Endometrium (tissue), 2 donors: ENCODE results near the gene HIPK2.

Experiments used
- FAIRE-seq: peaks from 2 replicates; lab custom pipeline; 2012; peaks lifted over from hg19 to GRCh38; lab: Jason Lieb, UNC
- donor health status: control.
- donor health status: control.

HIPK2 gene

GRCh38 chr7:139648941-139649425 is 128.8 kb downstream of the HIPK2 start:
- FAIRE-seq = no peak

DNA sequence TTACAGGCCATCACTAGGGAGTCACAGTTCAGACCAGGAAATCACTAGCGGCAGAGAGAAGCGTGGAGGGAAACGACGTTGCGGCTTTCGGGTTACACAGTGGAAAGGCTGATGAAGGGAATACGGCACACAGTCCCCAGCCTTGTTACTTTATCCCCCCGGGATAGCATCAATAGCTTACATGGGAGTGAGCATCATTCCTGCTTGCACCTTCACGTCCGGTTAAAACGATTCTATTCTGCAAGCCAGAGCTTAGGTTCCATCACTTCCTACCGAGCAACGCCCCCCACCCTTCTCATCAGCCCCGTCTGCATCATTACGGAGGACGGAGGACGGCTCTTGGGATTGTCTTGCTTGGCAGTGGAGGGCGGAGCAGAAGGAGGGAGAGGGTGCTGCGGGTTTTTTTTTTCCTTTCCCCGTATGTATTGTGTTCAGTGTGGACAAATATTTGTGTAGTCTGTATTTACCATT is 129.4 kb downstream of the HIPK2 start:
- FAIRE-seq = no peak

GRCh38 chr7:139647814-139648390 is 129.9 kb downstream of the HIPK2 start:
- no peak for FAIRE-seq

DNA sequence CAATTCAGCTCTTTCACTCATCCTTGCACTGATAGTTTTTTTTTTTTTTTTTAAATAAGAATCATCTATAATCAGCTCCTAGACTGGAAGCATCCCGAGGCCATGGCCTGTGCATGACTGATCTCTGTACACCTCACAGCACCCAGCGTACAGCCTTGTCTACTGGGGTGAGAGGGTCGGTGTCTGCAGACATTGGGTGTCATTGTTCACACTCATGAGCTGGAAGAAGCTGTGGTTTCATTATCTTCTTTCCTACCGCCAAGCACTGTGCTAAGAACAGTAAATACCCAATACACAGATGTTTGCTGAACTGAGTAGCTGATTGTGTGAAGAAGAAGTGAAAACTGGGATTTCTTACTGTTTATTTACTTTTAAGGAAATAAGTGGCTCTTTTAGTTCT is 130.7 kb downstream of the HIPK2 start:
- FAIRE-seq = no peak

- no peak for FAIRE-seq
Observed at GRCh38 chr7:139646566-139646965, 131.2 kb downstream of the HIPK2 start.

DNA sequence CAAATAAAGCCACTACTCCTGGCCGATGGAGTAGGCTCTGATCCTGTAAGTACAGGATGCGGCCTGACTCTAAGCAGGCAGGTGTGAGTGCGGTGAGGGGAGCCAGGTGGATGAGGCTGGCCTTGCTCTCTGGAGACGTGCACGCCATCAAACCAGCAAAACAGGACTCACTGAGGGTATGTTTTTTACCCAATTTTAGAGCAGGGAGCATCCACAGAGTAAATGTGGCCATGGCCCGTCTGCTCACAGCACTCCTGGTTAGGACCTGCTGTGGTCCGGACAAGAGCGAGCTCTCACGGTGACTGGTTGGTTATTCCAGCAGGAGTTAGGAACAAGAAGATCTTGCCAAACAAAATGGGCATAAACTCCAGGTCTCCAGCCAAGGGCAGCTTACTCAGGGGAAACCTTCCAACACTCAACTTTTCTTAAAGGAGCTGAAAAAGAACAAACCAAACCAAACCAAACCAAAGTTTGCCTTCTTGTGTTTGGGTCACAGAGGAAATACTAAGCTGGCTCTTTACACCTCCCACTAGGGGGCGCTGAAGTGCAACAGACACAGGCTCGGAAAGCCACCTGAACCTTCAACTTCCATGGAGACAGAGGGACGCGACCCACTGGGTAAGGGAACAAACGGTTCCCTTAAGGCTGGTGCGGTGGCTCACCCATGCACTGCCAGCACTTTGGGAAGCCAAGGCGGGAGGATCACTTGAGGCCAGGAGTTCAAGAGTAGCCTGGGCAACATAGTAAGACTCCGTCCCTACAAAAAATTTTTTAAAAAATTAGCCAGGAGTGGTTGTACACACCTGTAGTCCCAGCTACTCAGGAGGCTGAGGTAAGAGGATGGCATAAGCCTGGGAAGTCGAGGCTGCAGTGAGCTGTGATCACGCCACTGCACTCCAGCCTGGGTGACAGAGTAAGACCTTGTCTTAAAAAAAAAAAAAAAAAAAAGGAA is 131.9 kb downstream of the HIPK2 start:
- no peak for FAIRE-seq

- FAIRE-seq = no peak
Observed at GRCh38 chr7:139643951-139644585, 133.7 kb downstream of the HIPK2 start.

DNA sequence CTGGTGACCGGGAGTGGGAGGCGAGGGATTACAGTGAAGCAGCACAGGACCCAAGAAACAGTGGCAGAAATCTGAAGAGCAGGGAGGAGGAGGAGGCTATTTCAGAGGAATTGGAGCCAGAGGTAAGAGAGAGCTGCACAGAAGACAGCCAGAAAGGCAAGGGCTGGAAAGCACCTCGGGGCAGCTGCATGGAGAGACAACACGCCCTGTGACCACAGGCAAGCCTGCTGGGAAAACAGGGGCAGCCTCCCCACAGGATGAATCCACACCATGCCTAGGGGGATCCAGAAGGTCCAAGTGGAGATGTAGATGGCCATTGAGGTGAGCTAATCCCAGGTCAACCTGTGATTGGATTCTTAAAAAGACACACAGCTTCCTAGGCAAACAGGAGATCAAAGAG is 135.5 kb downstream of the HIPK2 start:
- FAIRE-seq = no peak

- no peak for FAIRE-seq
Observed at GRCh38 chr7:139641337-139641992, 136.3 kb downstream of the HIPK2 start.

GRCh38 chr7:139640681-139641080 is 137.1 kb downstream of the HIPK2 start:
- FAIRE-seq = no peak

DNA sequence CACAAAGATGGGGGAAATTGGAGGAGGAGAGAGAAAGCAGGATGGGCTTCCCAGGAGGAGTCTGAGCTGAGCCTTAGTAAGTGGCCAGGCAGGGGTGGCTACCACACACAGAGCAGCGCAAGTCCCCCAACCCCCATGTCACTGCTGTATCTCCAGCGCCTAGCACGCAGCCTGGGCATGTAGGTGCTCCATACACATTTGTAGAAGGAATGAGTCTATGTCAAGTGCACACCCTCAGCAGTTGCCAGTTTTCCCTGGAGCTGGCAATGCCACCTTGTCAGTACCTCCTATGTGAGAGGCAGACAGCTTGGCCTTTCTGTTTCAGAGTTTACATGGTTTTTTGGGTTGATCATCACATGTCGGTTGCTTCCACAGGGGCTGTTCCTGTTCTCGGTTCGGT is 138.2 kb downstream of the HIPK2 start:
- FAIRE-seq = no peak

GRCh38 chr7:139635526-139636302 is 142.1 kb downstream of the HIPK2 start:
- no peak for FAIRE-seq

- no peak for FAIRE-seq
Observed at GRCh38 chr7:139634087-139634486, 143.7 kb downstream of the HIPK2 start.

DNA sequence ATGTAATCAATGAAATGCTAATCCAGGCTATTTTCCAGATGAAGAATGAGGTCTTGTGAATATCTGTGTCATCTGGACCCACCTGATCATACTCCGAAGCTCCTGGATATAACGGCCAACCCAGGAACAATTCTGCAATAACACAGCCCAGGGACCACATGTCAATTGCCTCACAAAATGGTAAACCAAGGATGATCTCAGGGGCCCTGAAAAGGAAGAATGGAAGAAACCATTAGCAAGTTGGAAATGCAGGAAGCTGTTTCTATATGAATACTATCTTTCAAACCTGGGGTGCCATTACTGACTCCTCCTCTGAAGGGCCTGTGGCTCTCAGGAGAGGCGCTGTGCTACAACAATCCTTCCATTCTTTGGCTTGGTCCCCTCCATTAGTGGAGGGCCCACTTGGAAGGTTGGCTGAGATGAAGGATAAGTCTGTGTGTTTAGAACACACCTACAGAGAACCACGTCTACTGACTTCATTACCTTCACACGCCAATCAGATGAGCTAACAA is 146.2 kb downstream of the HIPK2 start:
- no peak for FAIRE-seq

- FAIRE-seq = no peak
Observed at GRCh38 chr7:139630643-139631519, 146.9 kb downstream of the HIPK2 start.

DNA sequence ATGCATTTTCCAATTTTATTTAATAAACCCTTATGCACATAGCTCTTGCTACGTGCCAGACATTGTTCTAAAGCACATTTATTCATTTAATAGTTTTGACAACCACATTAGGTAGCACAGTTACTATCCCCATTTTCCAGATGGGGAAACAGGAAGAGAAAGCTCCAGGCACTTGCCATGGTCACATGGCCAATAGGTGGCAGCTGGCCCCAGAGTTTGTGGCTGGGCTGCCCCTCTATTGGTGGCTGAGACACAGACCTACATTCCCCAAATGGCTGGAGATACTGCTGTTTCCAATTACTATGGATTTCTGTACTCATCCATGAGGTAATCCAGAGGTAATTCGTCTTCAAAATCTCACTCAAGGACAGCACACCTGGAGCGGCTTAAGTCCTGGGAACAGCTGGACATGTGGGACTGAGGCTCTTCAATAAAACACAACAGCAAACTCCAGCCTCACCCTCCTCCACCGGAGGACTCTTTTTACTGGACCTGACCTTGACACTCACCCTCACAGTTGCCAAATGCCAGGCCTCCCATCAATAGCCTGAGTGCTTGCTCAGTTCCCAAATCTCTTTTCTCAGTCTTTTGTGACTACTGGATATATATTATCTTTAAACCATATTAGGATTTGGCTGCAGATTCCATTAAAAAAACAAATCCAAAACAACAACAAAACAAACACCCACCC is 148.3 kb downstream of the HIPK2 start:
- no peak for FAIRE-seq

GRCh38 chr7:139627831-139628230 is 150.0 kb downstream of the HIPK2 start:
- FAIRE-seq = no peak

DNA sequence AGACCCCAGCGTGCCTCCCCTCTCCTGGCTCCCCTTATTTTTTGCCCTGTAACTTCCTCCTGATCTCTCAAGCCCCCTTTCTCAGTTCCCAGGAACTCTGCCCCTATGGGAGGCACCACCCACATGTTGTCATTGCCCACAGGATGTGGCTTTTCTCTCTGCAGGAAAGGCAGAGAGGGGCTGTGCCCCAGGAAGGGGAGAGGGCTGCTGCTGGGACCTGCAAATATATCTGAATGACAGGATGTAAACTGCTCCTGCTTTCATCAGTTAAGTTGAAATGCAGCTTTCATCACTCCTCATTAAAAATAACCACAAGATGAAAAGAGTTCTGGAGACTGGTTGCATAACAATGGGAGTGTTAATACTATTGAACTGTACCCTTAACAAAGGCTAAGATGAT is 151.0 kb downstream of the HIPK2 start:
- no peak for FAIRE-seq

DNA sequence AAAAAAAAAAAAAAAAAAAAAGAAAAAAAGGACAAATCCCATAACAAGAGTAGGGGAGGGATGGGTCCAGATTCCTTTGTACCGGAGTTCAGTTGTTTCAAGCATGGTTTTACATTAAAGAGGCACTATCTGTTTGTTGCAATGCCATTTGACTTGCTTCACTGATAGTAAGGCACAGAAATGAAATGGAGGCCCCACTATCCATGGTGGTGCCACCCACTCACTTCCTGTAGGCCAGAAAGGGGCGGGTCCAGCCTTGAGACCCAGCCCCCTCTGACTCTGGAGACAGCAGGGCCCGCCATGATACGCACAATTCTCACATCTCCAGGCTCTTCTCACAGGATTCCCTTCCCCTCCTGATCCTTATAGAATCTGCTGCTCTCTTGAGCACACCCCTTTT is 154.3 kb downstream of the HIPK2 start:
- no peak for FAIRE-seq
